SK-N-MC (cell line): ENCODE results near the gene OTUD3.

Source experiments
- EZH2 ChIP-seq: fragments of 200-600 bp; sonication (generic); IDR thresholded peaks from one replicate; pipeline ENCODE4 v1.6.1; 2017; ENCODE audit warnings: antibody characterized with exemption
- FOXP2 ChIP-seq: optimal IDR thresholded peaks from 2 replicates; pipeline ENCODE3; 2011; ENCODE audit warnings: mild to moderate bottlenecking, moderate library complexity; ENCODE audit not compliant: insufficient read depth; ENCODE audit errors: extremely low read length, control extremely low read depth
- POLR2AphosphoS5 ChIP-seq: IDR thresholded peaks from 2 replicates; pipeline ENCODE4 v1.6.1; 2012; ENCODE audit warnings: mild to moderate bottlenecking, low read depth, low read length, borderline replicate concordance

DNA sequence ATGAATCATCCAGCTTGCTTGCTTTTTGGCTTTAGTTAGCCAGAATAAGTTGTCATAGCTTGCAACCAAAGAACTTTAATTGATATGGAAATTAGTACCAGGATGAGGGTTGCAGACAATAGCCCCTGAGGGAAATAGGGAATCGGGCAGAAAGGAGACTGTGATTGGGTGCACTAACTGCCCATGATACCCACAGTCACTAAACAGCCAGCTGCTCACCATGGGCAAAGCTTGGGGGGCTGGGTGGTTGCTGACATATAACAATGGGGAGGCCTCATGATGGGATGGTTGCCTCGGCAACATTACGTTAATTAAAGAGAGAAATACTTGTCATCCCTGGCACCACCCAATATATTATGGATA is 59.0 kb downstream of the OTUD3 start:
- TF ChIP-seq POLR2AphosphoS5 (no peak), EZH2 (no peak), FOXP2 (no peak)
